ENCODE data around the gene CAPN11.

- TF ChIP-seq YY1 (IDR thresholded peaks at IDR 0.05; ENCODE audit: insufficient read depth, insufficient read length) (no peak), ZNF274 (IDR thresholded peaks at IDR 0.05; ENCODE audit: low read depth, low read length) (no peak), SUZ12 (IDR thresholded peaks at IDR 0.05; ENCODE audit: extremely low read depth, insufficient read depth, insufficient read length) (no peak)
Observed at GRCh38 chr6:44152533-44152932, 6.1 kb upstream of the CAPN11 start.
